CD14-positive monocyte (primary cell): ENCODE measurements around the gene TMEM232. TPM values are rescaled to one million over a fixed set of nuclear protein-coding genes. Genes with fewer than 3 reads are reported as not detected.

Source experiments
- DNase-seq, 3 donors: peaks; one replicate each; pipeline ENCODE4 v3.0.0-alpha.2; 2011 to 2022
- H2AFZ ChIP-seq: 2 replicates; pipeline ENCODE4 v1.6.0; 2012; ENCODE audit warnings: mild to moderate bottlenecking, low read depth, low read length, inconsistent platforms; ENCODE audit not compliant: insufficient read depth, poor library complexity, severe bottlenecking
- H3K27ac ChIP-seq, 2 donors: 1 replicate in 1 of 2; 2 replicates in 1 of 2; pipeline ENCODE4 v1.5.1; 2012 to 2013; ENCODE audit warnings: low read length in 2 of 2, control low read depth in 1 of 2, inconsistent platforms in 1 of 2, low read depth in 1 of 2, mild to moderate bottlenecking in 1 of 2
- H3K27me3 ChIP-seq, 2 donors: one replicate each; pipeline versions ENCODE4 v1.6.0 to v1.6.1; 2011 to 2013; ENCODE audit warnings: low read length in 2 of 2; ENCODE audit not compliant: control insufficient read depth in 2 of 2, insufficient read depth in 2 of 2
- H3K36me3 ChIP-seq, 2 donors: replicated peaks in 1 of 2; 1 replicate in 1 of 2; 2 replicates in 1 of 2; pipeline versions ENCODE4 v1.5.1 to v1.6.1; 2012 to 2013; ENCODE audit warnings: low read length in 2 of 2, control low read depth in 1 of 2, inconsistent platforms in 1 of 2, mild to moderate bottlenecking in 1 of 2; ENCODE audit not compliant: insufficient read depth in 2 of 2, control insufficient read depth in 1 of 2
- H3K4me1 ChIP-seq, 2 donors: 1 replicate in 1 of 2; 2 replicates in 1 of 2; pipeline versions ENCODE4 v1.5.1 to v1.6.1; 2012 to 2013; ENCODE audit warnings: low read length in 2 of 2, control low read depth in 1 of 2, inconsistent platforms in 1 of 2, mild to moderate bottlenecking in 1 of 2, moderate library complexity in 1 of 2; ENCODE audit not compliant: insufficient read depth in 2 of 2, control insufficient read depth in 1 of 2
- H3K4me2 ChIP-seq: replicated peaks from 2 replicates; pipeline ENCODE3; 2012; ENCODE audit warnings: low read length, moderate library complexity, mild to moderate bottlenecking; ENCODE audit not compliant: poor library complexity, severe bottlenecking; ENCODE audit errors: extremely low read depth
- H3K4me3 ChIP-seq, 3 experiments: fragments of 200-600 bp in 1 of 3; sonication (generic) in 1 of 3; replicated peaks in 1 of 3; 1 replicate in 2 of 3; 2 replicates in 1 of 3; pipeline ENCODE4 v1.5.1; 2011 to 2013; ENCODE audit warnings: low read length in 3 of 3, mild to moderate bottlenecking in 3 of 3, control low read depth in 2 of 3, low read depth in 2 of 3, inconsistent platforms in 1 of 3, moderate library complexity in 1 of 3
- H3K79me2 ChIP-seq: 2 replicates; pipeline ENCODE4 v1.6.0; 2012; ENCODE audit warnings: mild to moderate bottlenecking, control low read depth, inconsistent platforms, low read length, moderate library complexity; ENCODE audit not compliant: insufficient read depth
- H3K9ac ChIP-seq: 2 replicates; pipeline ENCODE4 v1.6.0; 2017; ENCODE audit warnings: low read length, mild to moderate bottlenecking; ENCODE audit not compliant: insufficient read depth, poor library complexity, severe bottlenecking
- H3K9me3 ChIP-seq, 2 donors: replicated peaks in 1 of 2; 1 replicate in 1 of 2; 2 replicates in 1 of 2; pipeline versions ENCODE4 v1.5.1 to v1.6.1; 2012 to 2013; ENCODE audit warnings: low read length in 2 of 2, control low read depth in 1 of 2; ENCODE audit not compliant: control insufficient read depth in 1 of 2, insufficient read depth in 1 of 2
- H4K20me1 ChIP-seq: 2 replicates; pipeline ENCODE4 v1.6.0; 2012; ENCODE audit warnings: mild to moderate bottlenecking, low read length, control low read depth, moderate library complexity; ENCODE audit not compliant: insufficient read depth
- H3K27ac Mint-ChIP-seq, 7 donors: one replicate each; pipeline ENCODE4 v1.8.0; 2020; ENCODE audit warnings: mild to moderate bottlenecking in 7 of 7, mixed read lengths in 7 of 7, moderate library complexity in 6 of 7, inconsistent platforms in 2 of 7
- H3K27me3 Mint-ChIP-seq, 3 donors: one replicate each; pipeline ENCODE4 v1.8.0; 2021 to 2022; ENCODE audit warnings: low read depth in 3 of 3, mild to moderate bottlenecking in 3 of 3, mixed read lengths in 3 of 3, moderate library complexity in 3 of 3, inconsistent platforms in 1 of 3
- H3K36me3 Mint-ChIP-seq, 2 donors: one replicate each; pipeline ENCODE4 v1.8.0; 2020; ENCODE audit warnings: mixed read lengths in 2 of 2, inconsistent platforms in 1 of 2, mild to moderate bottlenecking in 1 of 2
- H3K4me1 Mint-ChIP-seq: one replicate; pipeline ENCODE4 v1.8.0; 2020; ENCODE audit warnings: mild to moderate bottlenecking, mixed read lengths
- H3K4me3 Mint-ChIP-seq, 2 donors: one replicate each; pipeline ENCODE4 v1.8.0; 2020; ENCODE audit warnings: mild to moderate bottlenecking in 2 of 2, mixed read lengths in 2 of 2, moderate library complexity in 1 of 2
- H3K9me3 Mint-ChIP-seq, 7 donors: one replicate each; pipeline ENCODE4 v1.8.0; 2020 to 2022; ENCODE audit warnings: mixed read lengths in 7 of 7, mild to moderate bottlenecking in 6 of 7, moderate library complexity in 6 of 7, inconsistent platforms in 2 of 7
- WGBS: methylation state at CpG from one replicate; pipeline ENCODE4 v1.1.5; 2013; ENCODE audit warnings: missing lambda C conversion rate; ENCODE audit not compliant: insufficient coverage; 5-methylcytosine and 5-hydroxymethylcytosine counted together
- intact Hi-C, 2 donors: fragments of 100-400 bp; cut with micrococcal nuclease; formaldehyde crosslinking; loops; one replicate each; pipeline versions ENCODE4 v1.15.0 to v1.15.1; 2023
- polyA plus RNA-seq, 3 donors: library from polyadenylated mRNA; depleted of rRNA in 1 of 3; unstranded in 2 of 3; stranded (reverse) in 1 of 3; fragments of 300-500 nt in 2 of 3; fragments of >200 nt in 1 of 3; fragmentation: Illumina TruSeq in 2 of 3; gene quantifications; 1 replicate in 2 of 3; 2 replicates in 1 of 3; pipeline ENCODE4 v1.2.3, GENCODE V29; 2012 to 2021
- TF ChIP-seq, protein P1 (sequence below): fragments of 200-600 bp; IDR thresholded peaks from one replicate; pipeline ENCODE4 v1.8.0; 2022; ENCODE audit warnings: antibody characterized with exemption, mild to moderate bottlenecking

The TMEM232 gene
- polyA plus RNA-seq, 3 donors = 0.04 to 1.4 (median 0.59) TPM

DNA sequence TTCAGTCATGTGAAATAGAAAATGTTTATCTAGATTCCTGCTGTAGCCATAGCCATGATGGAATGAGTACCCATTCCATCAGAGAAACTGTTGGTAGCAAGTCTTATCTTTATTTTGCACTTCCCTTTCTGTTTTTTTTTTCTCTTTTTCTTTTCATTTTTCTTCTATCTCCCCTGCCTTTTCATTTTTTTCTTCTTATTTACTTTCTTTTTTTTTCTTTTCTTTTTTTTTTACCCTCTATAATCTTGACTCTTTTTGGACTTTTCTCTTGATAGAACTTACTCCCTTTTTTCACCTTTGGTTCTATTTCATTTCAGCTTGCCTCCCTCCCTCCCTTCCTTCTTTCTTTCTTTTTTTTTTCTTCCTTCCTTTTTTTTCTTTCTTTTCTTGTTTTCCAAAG lies 27.7 kb upstream of the TMEM232 start:
- Histone ChIP-seq H3K79me2 (no peaks in the 10 kb centered on the region), H3K27me3 (no peaks in the 10 kb centered on the region), H3K4me3 (no peak overlapping the region), H2AFZ (no peak overlapping the region), H3K36me3 (peaks cover 71 to 99% of the 10 kb centered on the region in 2 donors), H3K4me1 (no peaks in the 10 kb centered on the region), H3K9me3 (no peaks in the 10 kb centered on the region), H3K9ac (no peak overlapping the region), H4K20me1 (no peaks in the 10 kb centered on the region), H3K27ac (no peak overlapping the region), H3K4me2 (no peak overlapping the region)
- intact Hi-C loops = no loop called here
- peaks cover 42 to 52% of the 10 kb centered on the region in 2 donors for H3K36me3 Mint-ChIP-seq
- H3K4me1 Mint-ChIP-seq = no peaks in the 10 kb centered on the region
- no peaks in the 10 kb centered on the region for H3K9me3 Mint-ChIP-seq
- H3K27ac Mint-ChIP-seq = peak overlapping the region in 2 of 7 donors; percentile 33 to 51
- no peaks in the 10 kb centered on the region for H3K27me3 Mint-ChIP-seq
- DNase-seq = no peak
- no peak overlapping the region for H3K4me3 Mint-ChIP-seq
- TF ChIP-seq, protein P1, sequence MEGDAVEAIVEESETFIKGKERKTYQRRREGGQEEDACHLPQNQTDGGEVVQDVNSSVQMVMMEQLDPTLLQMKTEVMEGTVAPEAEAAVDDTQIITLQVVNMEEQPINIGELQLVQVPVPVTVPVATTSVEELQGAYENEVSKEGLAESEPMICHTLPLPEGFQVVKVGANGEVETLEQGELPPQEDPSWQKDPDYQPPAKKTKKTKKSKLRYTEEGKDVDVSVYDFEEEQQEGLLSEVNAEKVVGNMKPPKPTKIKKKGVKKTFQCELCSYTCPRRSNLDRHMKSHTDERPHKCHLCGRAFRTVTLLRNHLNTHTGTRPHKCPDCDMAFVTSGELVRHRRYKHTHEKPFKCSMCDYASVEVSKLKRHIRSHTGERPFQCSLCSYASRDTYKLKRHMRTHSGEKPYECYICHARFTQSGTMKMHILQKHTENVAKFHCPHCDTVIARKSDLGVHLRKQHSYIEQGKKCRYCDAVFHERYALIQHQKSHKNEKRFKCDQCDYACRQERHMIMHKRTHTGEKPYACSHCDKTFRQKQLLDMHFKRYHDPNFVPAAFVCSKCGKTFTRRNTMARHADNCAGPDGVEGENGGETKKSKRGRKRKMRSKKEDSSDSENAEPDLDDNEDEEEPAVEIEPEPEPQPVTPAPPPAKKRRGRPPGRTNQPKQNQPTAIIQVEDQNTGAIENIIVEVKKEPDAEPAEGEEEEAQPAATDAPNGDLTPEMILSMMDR = no peak

DNA sequence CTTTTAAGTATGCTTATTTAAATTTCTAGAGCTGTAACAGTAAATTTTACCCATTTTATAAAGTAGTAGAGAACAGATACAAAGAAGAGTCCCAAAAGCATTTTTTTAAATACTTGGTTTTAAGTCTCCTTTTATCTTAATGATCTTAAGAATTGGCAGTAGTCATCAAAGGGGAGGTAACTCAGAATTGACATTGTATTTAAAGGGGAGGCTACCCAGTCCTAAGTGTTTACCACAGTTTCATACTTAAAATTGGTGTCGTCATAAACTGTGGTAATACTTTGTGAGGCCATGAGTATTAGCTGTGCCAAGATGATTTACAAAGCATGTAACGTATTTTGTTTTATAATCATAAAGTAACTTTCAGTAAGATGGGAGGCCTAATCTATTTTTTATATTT lies 27.1 kb upstream of the TMEM232 start:
- Mint-ChIP-seq H3K4me1 (no peaks in the 10 kb centered on the region), H3K4me3 (no peak overlapping the region), H3K27ac (no peak overlapping the region), H3K27me3 (no peaks in the 10 kb centered on the region), H3K36me3 (peaks cover 48 to 58% of the 10 kb centered on the region in 2 donors), H3K9me3 (no peaks in the 10 kb centered on the region)
- Histone ChIP-seq H3K4me1 (no peaks in the 10 kb centered on the region), H3K4me2 (no peak overlapping the region), H2AFZ (no peak overlapping the region), H4K20me1 (no peaks in the 10 kb centered on the region), H3K27me3 (no peaks in the 10 kb centered on the region), H3K36me3 (peaks cover 72 to 99% of the 10 kb centered on the region in 2 donors), H3K27ac (no peak overlapping the region), H3K9me3 (no peaks in the 10 kb centered on the region), H3K4me3 (no peak overlapping the region), H3K79me2 (no peaks in the 10 kb centered on the region), H3K9ac (no peak overlapping the region)
- DNase-seq = no peak
- intact Hi-C loops = no loop called here
- TF ChIP-seq, protein P1 = no peak
- WGBS = no CpG with 5 or more reads among the region's 2 CpGs
